DMS153 treated with DMSO at 0.1 percent for 48 hours (cell line): ENCODE data around the gene GNB1L.

Experiments used
- DNase-seq: peaks from one replicate; lab custom pipeline; 2025; ENCODE audit not compliant: unreplicated experiment; lab: John Stamatoyannopoulos, UW

Gene GNB1L

DNA sequence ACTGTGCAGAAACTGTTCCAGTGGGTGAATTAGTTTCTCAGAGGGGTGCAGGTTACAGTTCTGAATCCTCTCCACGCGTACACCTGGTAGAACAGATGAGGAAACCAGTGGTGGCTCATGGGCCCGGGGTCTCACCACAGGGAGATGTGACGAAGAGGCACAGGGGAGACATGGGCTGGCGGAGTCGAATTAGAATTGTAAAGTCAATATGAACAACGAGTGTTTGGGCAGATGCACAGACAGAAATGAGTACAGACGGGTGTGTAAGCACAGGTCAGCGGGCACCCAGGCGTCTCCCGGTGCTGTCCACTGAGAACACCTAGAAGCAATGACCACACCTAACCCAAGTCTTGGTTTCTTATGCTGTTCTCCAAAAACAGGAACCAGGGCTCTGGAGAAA, 41.8 kb downstream of the GNB1L start:
- DNase-seq, result no peak

DNA sequence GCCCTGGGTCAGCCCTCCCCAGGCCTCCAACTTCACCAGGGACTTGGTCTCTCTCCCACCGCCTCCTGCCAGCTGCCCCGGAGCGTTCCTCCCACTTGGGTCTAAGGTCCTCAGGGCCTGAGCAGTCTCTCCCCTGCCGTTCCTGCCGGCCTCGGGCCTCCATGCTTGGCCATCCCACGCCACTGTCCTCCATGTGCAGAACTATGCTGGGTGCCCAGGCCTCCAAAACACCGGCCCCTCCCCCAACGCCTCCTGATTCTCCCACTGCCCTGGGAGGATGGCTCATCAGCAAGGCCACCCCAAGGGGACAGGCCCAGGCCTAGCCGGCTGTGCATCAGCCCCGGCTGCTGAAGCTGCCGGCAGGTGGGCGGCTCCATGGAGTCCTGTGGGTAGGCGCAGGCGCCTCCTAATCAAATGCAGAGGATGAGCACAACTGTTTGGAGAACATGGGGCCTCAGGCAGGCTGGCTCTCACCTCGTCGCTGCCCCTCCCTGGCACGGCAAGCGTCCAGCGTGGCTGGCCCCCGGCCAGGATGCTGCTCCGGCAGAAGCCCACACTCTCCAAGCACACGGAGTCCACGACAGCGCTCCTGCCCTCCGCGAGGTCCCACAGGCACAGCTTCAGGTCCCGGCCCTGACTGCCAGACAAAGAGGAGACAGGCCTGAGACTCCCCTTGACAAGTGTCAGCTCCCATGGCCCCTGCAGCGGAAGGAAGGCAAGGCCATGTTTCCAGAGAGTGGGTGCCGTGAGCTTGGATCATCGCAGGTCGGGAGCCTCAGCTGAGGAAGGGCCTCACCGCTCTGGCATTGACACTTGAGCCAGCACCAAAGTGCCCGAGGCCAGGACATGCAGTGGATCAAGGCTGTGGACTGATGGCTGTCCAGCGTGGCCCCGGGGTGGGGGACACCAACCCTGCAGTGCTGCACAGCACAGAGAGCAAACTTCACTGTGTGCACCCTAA, 42.6 kb downstream of the GNB1L start:
- DNase-seq, result no peak

DNA sequence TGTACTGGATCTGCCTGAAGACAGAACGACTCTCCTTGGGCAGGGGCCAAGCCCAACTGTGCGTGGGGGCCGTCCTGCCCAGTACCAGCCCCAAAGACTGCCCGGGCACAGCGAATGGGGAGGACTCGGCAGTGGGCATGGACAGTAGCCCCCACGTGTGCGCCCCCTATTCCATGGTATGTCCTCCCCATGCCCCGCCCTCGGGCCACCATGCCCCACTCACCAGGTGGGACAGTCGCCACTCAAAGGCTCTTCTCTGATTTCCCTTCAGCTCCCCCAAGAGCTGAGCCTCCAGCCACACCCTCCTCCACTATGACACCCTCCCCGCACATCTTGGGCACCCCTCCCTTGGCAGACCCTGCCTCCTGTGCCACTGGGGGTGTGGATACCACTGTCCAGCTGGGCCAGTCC, 43.5 kb downstream of the GNB1L start:
- DNase-seq, result no peak

DNA sequence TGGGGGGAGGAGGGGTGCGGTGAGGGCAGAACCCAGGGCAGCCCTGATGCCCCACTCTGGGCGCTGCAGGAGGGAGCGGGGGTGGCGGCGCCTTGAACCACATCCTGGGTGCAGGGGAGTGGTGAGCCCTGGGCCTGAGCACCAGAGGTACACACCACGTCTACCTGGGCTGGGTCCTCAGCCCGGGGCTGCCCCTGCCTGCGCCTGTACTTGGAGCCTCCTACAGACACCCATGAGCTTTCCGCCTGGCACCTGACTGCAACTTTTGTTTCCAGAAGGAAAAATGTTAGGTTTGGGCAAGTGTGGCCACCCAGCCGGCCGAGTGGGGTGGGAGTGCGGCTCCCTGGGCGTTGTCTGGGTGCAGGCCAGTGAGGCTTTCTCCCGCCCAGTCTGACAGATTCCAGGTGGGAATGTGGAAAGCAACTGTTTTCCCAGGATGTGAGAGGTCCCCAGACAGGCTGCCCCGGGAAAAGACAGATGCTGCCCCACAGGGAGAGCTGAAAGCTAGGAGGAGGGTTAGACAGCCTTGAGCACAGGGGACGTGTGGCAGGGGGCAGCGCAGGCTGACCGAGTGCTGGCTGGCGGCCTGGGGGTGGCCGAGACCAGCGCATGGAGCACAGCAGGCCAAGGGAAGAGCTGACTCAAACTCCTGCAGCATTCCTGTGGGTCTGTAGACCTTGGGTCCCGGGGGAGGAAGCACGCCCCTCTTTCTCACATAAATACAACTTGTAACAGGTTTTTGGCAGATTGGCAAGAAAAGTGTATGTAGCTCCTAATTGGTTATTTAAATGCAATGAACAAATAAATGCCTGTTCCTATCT, 44.1 kb downstream of the GNB1L start:
- no peak for DNase-seq

DNA sequence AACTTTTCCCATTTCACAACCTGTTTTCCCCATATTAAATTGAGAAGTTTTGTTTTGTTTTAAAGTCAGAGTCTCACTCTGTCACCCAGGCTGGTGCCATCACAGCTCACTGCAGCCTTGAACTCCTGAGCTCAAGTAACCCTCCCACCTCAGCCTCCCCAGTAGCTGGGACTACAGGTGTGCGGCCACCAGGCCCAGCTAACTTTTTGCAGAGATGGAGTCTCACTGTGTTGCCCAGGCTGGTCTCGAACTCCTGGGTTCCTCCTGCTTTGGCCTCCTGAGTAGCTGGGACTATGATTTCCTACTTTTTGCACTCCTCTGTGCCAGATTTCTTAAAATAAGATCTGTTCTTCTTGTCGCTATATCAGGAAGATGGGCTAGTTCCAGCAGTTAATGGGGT, 44.9 kb downstream of the GNB1L start:
- no peak for DNase-seq

DNA sequence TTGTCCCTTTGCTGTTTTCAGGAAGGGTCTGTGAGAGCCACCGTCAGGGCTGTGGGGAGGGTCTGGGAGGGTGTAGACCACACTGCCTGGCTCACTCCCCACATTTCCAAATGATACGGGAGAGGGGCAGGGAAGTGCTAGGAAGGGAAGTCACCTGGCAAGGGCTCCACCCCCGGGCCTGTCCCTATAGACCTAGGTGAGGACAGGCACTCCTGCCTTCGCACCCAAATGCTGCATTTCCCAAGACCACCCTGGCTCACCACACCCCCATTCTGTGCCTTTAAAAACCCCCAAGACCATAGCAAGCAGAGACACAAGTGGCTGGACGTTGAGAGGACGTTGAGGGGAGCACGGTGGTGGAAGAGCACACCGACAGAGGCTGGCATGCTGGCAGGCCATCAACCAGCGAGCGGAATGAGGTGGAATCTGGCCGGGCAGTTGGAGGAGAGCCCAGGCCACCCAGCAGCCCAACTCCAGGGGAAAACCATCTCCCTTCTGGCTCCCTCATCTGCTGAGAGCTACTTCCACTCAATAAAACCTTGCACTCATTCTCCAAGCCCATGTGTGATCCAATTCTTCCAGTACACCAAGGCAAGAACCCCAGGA, 45.7 kb downstream of the GNB1L start:
- no peak for DNase-seq

DNA sequence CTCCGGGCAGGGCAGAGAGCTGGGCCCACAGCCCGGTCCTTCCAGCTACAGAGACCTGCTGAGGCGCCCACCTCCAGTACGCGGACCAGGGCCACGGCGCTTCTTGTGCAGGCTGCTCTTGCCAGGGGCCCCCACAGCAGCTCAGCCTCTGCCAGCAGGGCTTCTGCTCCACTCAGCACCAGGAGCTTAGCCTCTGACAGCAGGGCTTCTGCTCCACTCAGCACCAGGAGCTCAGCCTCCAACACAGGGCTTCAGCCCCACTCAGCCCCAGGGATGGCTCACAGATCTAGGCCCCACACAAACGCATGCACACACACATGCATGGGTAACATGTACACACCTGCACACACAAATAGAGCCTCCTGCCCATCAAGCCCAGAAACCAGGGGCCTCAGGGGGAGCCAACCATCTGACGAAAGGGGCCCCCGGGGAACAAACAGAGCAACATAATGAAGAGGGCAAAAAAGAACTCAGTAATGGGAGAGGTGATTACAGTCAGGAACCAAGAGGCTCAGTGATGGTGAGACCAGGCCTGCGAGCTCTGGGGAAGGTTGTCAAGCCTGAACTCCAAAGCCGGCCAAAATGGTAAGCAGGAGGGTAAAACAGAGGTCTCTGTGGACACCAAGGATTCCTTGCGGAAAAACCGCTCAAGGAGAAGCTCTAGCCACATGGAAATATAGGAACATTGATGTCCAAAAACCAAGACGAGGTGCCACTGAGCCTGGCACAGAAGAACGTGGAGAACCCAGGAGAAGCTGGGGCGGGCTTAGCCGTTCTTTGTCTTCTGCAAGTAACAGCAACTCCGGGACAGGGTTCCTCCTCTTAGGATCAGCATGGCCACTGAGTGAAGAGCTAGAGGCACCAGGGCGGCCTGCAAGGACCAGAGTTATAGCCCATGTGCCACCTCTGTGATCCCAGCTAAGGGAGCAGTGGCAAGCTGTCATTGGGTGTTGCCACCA, 46.5 kb downstream of the GNB1L start:
- no peak for DNase-seq

DNA sequence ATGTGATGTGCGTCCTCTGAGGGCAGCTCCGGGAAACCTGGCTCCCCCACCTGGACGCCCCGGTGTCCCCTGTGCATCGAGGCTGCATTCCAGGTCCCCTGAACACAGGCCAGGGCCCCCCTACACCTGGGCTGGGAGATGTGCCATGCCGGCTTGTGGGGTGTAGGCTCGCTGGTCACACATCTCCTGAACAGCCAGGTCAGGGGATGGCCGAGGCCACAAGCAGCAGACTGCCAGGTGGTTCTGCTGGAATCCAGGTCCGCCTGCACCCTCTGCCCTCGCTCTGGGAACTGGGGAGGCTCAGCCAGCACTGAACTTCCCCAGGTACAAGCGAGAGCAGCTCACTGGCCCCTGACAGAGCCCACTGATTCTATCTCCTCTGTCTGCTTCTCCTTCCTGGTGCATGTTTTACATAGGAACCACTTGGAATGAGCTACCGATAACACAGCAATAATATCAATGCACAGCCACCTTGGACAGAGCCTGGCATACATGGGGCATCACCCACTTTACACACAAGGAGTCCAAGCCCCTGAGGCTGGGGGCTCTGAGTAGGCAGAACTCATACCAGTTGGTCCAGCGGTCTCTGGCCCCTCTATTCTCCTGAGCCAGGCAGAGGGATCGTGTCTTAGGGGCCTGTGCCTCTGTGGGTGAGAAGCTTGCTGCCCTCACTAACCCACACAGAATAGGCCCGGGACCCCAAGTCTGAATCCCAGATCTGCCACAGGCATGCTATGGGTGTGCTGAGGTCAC, 47.3 kb downstream of the GNB1L start:
- DNase-seq, result no peak

DNA sequence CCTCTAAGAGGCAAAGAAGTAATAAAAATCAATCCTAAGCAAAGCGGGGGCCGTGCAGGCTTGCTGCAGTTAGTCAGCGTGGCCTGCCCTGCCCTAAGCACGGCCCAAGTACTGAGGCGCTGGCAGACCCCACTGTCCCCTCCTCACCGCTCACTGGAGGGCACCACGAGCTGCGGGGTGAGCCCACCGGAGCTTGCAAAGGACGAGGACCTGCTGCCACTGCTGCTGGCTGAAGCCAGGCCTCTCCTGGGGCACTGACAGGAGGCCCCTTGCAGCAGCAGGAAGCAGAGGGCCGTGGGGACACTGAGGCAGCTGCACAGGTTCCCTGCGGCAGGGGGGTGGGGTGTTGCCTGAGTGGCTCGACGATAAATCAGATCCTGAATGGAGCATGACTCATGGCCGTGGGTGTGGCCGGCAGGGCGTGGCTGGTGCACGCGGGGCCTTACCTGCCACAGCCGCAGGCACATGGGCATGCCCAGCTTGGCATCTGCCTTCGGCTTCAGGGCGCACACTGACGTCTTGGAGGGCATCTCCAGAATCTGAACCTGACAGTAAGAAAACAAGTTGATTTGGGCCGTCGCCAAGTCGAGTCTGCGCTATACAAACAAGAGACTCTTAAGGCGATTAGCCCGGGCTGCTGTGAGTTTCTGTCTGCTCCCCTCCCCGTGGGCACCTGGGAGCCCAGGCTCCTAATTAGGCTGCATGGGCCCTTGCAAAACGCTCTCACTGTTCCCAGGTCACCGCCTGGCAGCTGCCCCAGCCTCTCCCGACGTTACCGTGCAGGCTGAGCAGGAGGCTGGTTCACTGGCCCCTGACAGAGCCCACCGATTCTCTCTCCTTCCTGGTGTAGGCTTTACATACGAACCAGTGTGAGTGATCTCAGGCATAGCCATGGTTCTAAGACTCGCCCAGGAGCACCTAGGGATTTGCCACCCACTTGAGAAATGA, 48.2 kb downstream of the GNB1L start:
- DNase-seq, result peak; percentile 31

DNA sequence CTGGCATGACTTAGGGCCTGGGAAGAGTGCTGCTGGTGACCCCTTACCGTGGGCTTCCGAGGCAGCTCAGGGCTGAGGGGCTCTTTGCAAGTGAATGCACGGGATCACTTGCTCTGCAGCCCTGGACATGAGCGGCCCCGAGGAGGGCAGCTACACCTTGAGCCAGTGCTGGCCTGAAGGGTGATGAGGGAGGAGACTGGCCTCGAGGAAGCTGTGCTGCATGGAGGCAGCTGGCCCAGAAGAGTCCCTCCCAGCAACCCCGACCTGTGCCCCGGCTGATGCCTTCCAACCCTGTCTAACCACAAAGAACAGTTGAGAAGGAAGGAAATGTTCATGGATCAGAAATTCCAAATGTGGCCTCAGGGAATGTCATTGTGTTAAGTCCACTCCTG, 48.9 kb downstream of the GNB1L start:
- DNase-seq, result no peak

DNA sequence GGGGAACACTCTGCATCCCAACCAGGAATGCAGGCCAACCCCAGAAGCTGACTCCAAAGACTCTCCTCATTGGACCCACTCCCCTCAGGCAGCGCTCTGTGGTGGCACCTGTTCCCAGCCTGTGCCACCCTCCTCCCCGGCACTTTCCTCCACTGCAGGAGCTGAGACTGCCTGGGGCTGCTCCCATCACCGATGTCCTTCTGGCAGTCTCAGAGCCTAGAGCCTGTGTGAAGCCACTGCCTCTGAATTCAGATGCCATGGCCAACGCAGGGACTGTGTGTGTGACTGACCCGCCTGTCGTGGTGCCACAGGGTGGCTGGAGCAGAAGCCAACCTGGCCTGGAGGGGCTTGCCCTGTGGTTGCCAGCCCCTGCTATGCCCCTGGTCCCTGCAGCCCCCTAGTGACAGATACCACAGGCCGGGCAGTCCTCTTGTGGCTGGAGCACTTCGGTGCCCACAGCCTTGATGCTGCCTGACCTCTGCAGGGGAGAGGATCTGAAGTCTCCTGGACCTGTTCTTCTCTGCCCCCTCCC, 50.9 kb downstream of the GNB1L start:
- no peak for DNase-seq

DNA sequence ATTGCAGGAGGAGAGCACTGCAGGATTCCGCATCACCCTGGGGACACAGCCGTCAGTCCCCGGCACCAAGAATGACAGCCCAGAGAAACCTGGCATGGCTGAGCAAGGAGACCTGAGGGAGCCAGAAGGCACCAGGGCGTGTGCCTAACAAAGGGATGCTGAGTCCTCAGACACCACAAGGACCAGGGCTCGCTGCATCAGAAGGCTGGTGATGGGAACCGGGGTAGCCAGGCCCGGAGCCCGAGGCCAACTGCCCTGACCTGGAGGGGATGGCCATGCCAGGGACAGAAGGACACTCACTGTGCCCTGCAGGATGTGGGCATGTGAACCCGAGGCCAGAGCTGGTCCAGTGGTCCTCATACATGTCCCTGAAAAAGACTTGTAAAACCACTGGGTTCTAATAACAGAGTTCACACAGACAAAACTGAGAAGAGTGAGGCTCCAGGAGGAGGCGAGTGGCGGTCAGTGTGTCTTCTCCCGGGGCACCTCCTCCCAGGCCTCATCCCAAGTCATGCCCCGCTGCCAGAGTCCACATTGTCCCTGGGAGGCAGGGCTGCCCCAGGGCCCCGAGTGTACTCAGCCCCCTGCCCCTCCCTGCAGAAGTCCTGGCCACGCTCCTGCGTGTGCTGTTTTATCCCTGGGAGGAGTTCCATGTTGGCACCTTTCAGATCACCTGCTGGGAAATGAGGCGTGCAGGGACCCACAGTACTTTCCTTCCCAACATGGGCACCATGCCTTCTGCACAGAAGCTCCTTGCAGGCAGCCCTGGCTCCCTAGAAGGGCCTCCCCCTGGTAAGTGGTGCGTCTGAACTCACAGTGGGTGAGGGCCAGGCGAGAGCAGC, 51.6 kb downstream of the GNB1L start:
- no peak for DNase-seq

DNA sequence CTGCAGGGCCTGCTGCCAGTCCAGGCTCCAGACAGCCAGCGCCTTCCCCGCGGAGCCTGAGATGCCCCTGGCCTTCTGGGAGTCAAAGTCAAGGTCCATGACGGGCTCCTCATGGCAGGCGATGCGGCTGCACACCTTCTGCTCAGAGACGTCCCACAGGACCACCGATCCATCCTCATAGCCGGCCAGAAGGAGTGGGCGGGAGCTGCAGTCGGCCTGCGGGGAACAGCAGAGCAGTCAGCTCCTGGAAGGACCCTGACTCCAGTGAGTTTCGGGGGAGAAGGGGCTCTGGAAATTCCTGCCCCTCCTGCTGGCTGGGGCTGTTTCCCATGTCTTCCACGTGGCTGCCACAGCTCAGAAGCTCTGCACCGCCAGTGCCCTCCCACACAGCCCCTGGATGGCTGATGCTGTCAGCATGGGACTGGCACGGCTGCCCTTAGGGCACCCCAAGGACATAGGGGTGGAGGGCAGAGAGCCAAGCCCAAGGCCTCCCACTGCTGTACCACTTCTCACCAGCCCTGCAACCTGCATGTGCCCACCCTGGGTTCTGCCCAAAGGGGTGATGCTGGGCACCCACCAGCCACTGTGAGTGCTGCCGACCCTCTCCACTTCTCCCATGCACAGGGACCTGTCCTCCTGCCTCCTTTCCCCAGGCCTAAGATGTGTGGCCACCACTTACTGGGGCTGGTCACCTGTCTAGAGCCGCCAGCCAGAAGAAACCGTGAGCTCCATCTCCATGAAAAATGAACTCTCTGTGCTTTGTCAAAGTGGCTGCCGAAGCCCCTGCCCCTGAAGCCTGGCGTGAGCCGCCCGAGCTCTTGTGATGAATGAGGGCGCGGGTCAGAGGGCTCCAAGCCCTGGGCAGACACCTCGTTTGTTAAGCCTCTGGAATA, 52.4 kb downstream of the GNB1L start:
- DNase-seq, result no peak

DNA sequence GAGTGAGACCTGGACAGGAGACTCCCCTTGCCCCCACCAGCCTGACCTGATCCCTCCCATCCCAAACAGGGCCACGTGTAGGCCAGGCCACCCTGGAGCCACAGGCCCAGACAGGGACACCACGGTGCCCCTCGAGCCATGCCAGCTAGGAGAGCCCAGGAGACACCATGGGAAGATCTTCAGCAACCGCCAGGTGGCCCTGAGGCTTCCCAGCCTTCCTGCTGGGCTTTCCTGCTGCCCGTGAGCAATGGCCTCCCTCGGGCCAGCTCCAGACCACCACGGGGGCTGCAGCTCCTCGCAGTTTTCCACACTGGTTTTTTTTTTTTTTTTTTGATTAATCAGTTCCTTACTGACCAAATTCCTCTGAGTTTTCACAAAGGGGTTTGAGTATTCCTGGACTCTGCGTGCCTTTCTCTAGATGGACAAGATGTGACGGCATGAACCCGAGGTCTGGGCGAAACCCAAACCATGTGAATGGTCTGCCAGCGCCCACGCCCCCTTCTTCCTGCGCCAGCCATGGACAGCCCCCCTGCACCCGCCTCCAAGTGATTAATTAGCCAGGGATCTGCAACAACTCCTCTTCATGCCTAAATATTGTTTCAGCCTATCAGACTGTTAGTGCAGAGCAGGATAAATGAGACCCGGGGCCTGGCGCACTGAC, 53.2 kb downstream of the GNB1L start:
- DNase-seq, result no peak

DNA sequence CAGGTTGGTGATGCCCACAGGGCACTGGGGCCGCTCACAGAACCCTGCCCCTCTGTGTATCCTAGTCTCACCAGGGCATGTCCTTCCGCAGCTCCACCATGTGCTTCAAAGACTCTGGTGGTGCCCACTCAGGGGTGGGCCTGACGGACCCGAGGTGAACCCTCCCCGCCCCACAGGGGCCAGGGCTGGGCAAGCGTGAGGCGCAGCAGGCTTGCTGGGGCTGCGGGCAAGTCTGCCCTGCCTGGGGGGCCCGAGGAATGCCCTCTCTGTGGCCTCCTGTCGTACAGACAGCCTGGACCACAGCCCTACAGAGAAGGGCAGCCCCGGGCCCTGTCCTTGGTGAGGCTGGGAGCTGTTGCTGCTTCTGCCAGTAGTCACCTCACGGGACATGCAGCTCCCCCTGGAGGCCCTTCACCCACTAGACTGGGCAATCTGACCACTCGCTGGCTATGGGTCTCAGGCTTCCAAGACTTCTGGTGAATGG, 53.9 kb downstream of the GNB1L start:
- DNase-seq, result no peak

DNA sequence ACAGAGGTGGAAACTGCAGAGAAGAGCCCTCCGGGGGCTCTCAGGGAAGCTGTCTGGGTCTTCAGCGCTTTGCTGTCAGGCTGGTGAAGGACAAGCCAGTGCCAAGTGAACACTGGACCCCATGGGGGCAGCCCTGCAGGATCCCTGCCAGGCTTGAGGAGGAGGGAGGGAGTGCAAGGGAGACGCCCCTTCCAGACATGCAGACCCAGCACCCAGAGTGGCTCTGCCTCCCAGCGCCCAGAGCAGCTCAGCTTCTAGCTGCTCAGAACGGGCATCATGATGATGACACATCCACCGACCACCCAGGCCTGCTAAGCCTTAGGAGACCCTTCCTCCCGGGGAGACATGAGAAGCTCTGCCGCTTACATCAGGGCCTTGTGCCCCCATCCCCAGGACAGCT, 54.4 kb downstream of the GNB1L start:
- no peak for DNase-seq
